GM23338 (cell line): Measurements from ENCODE around the gene NPIPA1.

ENCODE experiments used
- POLR2AphosphoS5 ChIP-seq: IDR thresholded peaks from 2 replicates; pipeline ENCODE4 v1.6.1; 2016; ENCODE audit warnings: antibody characterized with exemption, low read depth
- TF ChIP-seq, protein P1 (sequence below), 2 experiments: fragments of 200-600 bp in 1 of 2; sonication (generic) in 1 of 2; conservative IDR thresholded peaks; 2 replicates each; pipeline versions ENCODE4 v1.5.1 to v1.6.1; 2016 to 2017; ENCODE audit warnings: antibody characterized with exemption in 2 of 2, low read depth in 2 of 2, mild to moderate bottlenecking in 2 of 2, moderate library complexity in 1 of 2

DNA sequence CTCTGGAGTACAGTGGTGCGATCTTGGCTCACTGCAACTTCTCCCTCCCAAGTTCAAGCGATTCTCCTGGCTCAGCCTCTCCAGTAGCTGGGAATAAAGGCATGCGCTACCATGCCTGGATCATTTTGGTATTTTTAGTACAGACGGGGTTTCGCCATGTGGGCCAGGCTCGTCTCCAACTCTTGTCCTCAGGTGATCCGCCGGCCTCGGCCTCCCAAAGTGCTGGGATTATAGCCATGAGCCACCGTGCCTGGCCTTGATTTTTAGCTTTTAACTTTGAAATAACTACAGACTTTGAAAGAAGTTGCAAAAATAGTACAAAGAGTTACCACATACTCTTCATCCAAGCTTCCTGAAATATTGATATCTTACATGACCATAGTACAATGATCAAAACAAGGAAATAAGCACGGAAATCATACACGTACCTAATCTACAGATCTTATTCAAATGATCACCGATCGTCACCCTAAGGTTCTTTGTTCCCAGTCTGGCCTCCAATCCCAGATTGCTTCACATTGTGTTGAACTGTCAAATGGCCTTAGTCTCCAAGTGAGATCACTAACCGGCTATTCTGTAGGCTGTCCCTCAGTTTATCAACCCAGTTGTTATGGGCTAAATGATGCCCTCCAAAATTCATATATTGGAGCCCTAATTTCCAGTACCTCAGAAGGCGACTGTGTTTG, 18.4 kb downstream of the NPIPA1 start:
- TF ChIP-seq POLR2AphosphoS5: no peak
- TF ChIP-seq, protein P1, sequence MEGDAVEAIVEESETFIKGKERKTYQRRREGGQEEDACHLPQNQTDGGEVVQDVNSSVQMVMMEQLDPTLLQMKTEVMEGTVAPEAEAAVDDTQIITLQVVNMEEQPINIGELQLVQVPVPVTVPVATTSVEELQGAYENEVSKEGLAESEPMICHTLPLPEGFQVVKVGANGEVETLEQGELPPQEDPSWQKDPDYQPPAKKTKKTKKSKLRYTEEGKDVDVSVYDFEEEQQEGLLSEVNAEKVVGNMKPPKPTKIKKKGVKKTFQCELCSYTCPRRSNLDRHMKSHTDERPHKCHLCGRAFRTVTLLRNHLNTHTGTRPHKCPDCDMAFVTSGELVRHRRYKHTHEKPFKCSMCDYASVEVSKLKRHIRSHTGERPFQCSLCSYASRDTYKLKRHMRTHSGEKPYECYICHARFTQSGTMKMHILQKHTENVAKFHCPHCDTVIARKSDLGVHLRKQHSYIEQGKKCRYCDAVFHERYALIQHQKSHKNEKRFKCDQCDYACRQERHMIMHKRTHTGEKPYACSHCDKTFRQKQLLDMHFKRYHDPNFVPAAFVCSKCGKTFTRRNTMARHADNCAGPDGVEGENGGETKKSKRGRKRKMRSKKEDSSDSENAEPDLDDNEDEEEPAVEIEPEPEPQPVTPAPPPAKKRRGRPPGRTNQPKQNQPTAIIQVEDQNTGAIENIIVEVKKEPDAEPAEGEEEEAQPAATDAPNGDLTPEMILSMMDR (conservative IDR thresholded peaks at IDR 0.05; ENCODE audit: low read depth in 2 of 2): no peak
